ENCODE measurements around the gene MYO1E. TPM values are rescaled to one million over a fixed set of nuclear protein-coding genes. Genes with fewer than 3 reads are reported as not detected.

Gene MYO1E
- total RNA-seq, 4 donors from 2014 or later = 49.7 to 135 (median 82.2) TPM

- intact Hi-C loops (cut with DNase I) = no loop called here
- peaks cover 8 to 52% (median 22%) of the 10 kb centered on the region in 3 donors for H3K4me1 ChIP-seq
- 61 to 75% methylated on average over 5 of the region's 5 CpGs for WGBS, 2 donors
- no peak overlapping the region for H3K4me3 ChIP-seq
- H3K27ac ChIP-seq = peak overlapping the region in 1 of 4 donors; percentile 39
- no peaks in the 10 kb centered on the region for H3K9me3 ChIP-seq
- no peak for DNase-seq
- no peaks in the 10 kb centered on the region for H3K27me3 ChIP-seq
- no peaks in the 10 kb centered on the region for H3K36me3 ChIP-seq
- TF ChIP-seq POLR2A (IDR thresholded peaks at IDR 0.05) (no peak), CTCF (IDR thresholded peaks at IDR 0.05) (no peak)
Observed at GRCh38 chr15:59367022-59367451, 5.6 kb downstream of the MYO1E start.

- peak overlapping the region in 1 of 4 donors; percentile 25 for H3K27ac ChIP-seq
- no peaks in the 10 kb centered on the region for H3K9me3 ChIP-seq
- H3K4me3 ChIP-seq = no peak overlapping the region
- 49% methylated on average over 7 of the region's 7 CpGs for WGBS, 2 donors
- TF ChIP-seq POLR2A (IDR thresholded peaks at IDR 0.05) (no peak), CTCF (IDR thresholded peaks at IDR 0.05) (no peak)
- no peaks in the 10 kb centered on the region for H3K27me3 ChIP-seq
- H3K4me1 ChIP-seq = peaks cover 8 to 51% (median 22%) of the 10 kb centered on the region in 3 donors
- no peaks in the 10 kb centered on the region for H3K36me3 ChIP-seq
- intact Hi-C loops (cut with DNase I) = no loop called here
- DNase-seq = no peak
Observed at GRCh38 chr15:59366333-59367021, 6.2 kb downstream of the MYO1E start.

- no peak overlapping the region for H3K27ac ChIP-seq
- H3K4me1 ChIP-seq = peaks cover 0 to 29% (median 13%) of the 10 kb centered on the region in 3 donors
- H3K4me3 ChIP-seq = no peak overlapping the region
- DNase-seq = no peak
- WGBS, 2 donors = 60 to 69% methylated on average over 3 to 4 of the region's 4 CpGs
- no peaks in the 10 kb centered on the region for H3K36me3 ChIP-seq
- H3K9me3 ChIP-seq = no peaks in the 10 kb centered on the region
- no peaks in the 10 kb centered on the region for H3K27me3 ChIP-seq
- intact Hi-C loops (cut with DNase I) = no loop called here
- TF ChIP-seq CTCF (IDR thresholded peaks at IDR 0.05) = no peak
- no peak for TF ChIP-seq POLR2A (IDR thresholded peaks at IDR 0.05)
Observed at GRCh38 chr15:59364248-59364647, 8.4 kb downstream of the MYO1E start.

- intact Hi-C loops (cut with DNase I) = no loop called here
- H3K9me3 ChIP-seq = no peaks in the 10 kb centered on the region
- WGBS, 2 donors = 45 to 90% methylated on average over 2 of the region's 2 CpGs
- H3K27ac ChIP-seq = no peak overlapping the region
- DNase-seq = no peak
- no peak for TF ChIP-seq POLR2A (IDR thresholded peaks at IDR 0.05)
- TF ChIP-seq CTCF (IDR thresholded peaks at IDR 0.05) = no peak
- no peaks in the 10 kb centered on the region for H3K27me3 ChIP-seq
- H3K4me3 ChIP-seq = no peak overlapping the region
- H3K36me3 ChIP-seq = peaks cover 0 to 6% (median 0%) of the 10 kb centered on the region in 3 donors
- H3K4me1 ChIP-seq = peaks cover 0 to 22% (median 11%) of the 10 kb centered on the region in 3 donors
Observed at GRCh38 chr15:59362331-59362730, 10.3 kb downstream of the MYO1E start.

- Histone ChIP-seq H3K36me3 (peaks cover 0 to 6% (median 0%) of the 10 kb centered on the region in 3 donors), H3K9me3 (no peaks in the 10 kb centered on the region), H3K4me1 (peaks cover 0 to 8% (median 6%) of the 10 kb centered on the region in 3 donors), H3K4me3 (no peak overlapping the region), H3K27me3 (no peaks in the 10 kb centered on the region), H3K27ac (no peak overlapping the region)
- WGBS, 2 donors = 90 to 93% methylated on average over 2 of the region's 2 CpGs
- TF ChIP-seq POLR2A (IDR thresholded peaks at IDR 0.05) = no peak
- no peak for TF ChIP-seq CTCF (IDR thresholded peaks at IDR 0.05)
- intact Hi-C loops (cut with DNase I) = no loop called here
- no peak for DNase-seq
Observed at GRCh38 chr15:59360896-59361295, 11.8 kb downstream of the MYO1E start.
